HG02759 (cell line): ENCODE results near the gene HSFX1.

Experiments
- ATAC-seq: cut with Tn5 transposase; IDR thresholded peaks from one replicate; pipeline ENCODE4 v1.9.1; 2021; ENCODE audit warnings: mild to moderate bottlenecking, moderate library complexity; ENCODE audit not compliant: unreplicated experiment

Gene HSFX1

DNA sequence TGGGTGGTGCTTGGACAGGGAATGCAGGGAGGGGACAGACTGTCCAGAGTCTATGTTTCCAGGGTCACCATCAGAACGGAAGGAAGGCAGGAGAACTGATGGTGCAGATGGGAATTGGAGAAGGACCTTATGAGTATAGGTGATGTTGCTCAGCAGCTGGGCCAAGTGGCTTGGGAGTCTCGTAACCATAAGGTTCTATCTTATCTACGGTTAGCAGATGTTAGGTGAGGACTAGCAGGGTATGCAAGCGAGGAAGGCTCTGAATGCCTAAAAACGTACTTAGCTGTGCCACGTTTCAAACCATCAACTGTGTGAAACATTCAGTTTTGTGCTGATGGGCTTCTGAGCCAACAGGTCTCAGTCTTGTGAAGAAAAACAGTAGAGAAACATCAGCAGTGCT is 30.2 kb downstream of the HSFX1 start:
- ATAC-seq: no peak

DNA sequence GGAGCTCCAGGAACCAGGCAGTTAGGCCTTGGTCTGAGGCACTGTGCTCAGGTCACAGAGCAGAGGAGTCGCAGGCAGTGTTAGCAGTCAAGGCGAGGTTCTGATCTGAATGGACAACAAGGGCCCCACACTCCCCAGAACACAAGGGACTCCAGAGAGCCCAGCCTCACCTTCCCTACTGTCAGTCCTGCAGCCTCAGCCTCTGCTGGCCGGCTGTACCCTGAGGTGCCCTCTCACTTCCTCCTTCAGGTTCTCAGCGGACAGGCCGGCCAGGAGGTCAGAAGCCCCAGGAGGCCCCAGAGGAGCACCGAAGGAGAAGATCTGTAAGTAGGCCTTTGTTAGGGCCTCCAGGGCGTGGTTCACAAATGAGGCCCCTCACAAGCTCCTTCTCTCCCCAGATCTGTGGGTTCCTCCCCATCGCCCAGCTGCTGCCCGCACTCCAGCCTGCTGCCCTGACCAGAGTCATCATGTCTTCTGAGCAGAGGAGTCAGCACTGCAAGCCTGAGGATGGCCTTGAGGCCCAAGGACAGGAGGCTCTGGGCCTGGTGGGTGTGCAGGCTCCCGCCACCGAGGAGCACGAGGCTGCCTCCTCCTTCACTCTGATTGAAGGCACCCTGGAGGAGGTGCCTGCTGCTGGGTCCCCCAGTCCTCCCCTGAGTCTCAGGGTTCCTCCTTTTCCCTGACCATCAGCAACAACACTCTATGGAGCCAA is 34.0 kb downstream of the HSFX1 start:
- peak; percentile 52 for ATAC-seq

- ATAC-seq: no peak
Observed at GRCh38 chrX:149818652-149819051, 44.8 kb downstream of the HSFX1 start.

GRCh38 chrX:149819371-149819770 is 45.5 kb downstream of the HSFX1 start:
- no peak for ATAC-seq

DNA sequence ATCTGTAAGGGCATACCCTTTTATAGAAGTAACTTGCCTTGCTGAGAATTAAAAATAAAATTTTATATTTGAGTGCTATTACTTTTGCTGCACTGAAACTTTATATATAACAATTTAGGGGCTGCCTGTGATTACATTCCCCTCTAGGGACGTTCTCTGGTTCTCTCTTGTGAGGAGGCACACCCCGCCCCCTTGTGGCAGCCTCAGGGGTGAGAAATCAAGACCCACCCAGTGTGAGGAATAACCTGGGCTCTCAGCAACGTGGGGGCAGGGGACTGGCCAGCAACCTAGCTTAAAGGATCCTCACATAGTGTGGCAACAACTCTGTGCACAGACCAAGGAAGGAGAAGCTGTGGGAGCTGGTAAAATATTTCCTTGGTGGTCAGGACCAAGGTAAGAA is 51.6 kb downstream of the HSFX1 start:
- no peak for ATAC-seq
